Fibroblast of pulmonary artery (primary cell): Measurements from ENCODE around the gene FAM89B.

Experiments
- DNase-seq: peaks from one replicate; pipeline ENCODE4 v3.0.0-alpha.2; 2010; ENCODE audit warnings: low read depth
- H3K4me3 ChIP-seq: replicated peaks from 2 replicates; pipeline ENCODE4 v1.5.1; 2011; ENCODE audit warnings: low read depth, mild to moderate bottlenecking, control low read depth, low read length, moderate library complexity
- TF ChIP-seq, protein P1 (sequence below): IDR thresholded peaks from 2 replicates; pipeline ENCODE4 v1.5.1; 2011; ENCODE audit warnings: mild to moderate bottlenecking, control low read depth, low read length, inconsistent platforms; ENCODE audit errors: missing control alignments

FAM89B gene

GRCh38 chr11:65554057-65554818 is 18.1 kb upstream of the FAM89B start:
- TF ChIP-seq, protein P1, sequence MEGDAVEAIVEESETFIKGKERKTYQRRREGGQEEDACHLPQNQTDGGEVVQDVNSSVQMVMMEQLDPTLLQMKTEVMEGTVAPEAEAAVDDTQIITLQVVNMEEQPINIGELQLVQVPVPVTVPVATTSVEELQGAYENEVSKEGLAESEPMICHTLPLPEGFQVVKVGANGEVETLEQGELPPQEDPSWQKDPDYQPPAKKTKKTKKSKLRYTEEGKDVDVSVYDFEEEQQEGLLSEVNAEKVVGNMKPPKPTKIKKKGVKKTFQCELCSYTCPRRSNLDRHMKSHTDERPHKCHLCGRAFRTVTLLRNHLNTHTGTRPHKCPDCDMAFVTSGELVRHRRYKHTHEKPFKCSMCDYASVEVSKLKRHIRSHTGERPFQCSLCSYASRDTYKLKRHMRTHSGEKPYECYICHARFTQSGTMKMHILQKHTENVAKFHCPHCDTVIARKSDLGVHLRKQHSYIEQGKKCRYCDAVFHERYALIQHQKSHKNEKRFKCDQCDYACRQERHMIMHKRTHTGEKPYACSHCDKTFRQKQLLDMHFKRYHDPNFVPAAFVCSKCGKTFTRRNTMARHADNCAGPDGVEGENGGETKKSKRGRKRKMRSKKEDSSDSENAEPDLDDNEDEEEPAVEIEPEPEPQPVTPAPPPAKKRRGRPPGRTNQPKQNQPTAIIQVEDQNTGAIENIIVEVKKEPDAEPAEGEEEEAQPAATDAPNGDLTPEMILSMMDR = no peak
- no peak for DNase-seq
- no peak overlapping the region for H3K4me3 ChIP-seq

GRCh38 chr11:65554842-65555430 is 17.4 kb upstream of the FAM89B start:
- H3K4me3 ChIP-seq = no peak overlapping the region
- DNase-seq = no peak
- TF ChIP-seq, protein P1 = no peak

- TF ChIP-seq, protein P1 = no peak
- H3K4me3 ChIP-seq = no peak overlapping the region
- peak; percentile 69 for DNase-seq
Observed at GRCh38 chr11:65555693-65556231, 16.6 kb upstream of the FAM89B start.

- H3K4me3 ChIP-seq = peak overlapping the region; percentile 60
- TF ChIP-seq, protein P1 = no peak
- no peak for DNase-seq
Observed at GRCh38 chr11:65556470-65557279, 15.7 kb upstream of the FAM89B start.

- TF ChIP-seq, protein P1 = no peak
- peak; percentile 32 for DNase-seq
- H3K4me3 ChIP-seq = peak overlapping the region; percentile 60
Observed at GRCh38 chr11:65557280-65558001, 14.9 kb upstream of the FAM89B start.
